Activated T-cell treated with anti-CD3 and anti-CD28 coated beads for 1 hour (primary cell): ENCODE results near the gene PEX26.
"Not testable (repeated sequence)": the region's sequence is repeated elsewhere in the genome, so short reads cannot be mapped to it uniquely, and the experiment has no call there.

Source experiments
- DNase-seq: peaks from one replicate; pipeline ENCODE4 v3.0.0-alpha.2; 2020; ENCODE audit warnings: low read depth

PEX26 gene

DNA sequence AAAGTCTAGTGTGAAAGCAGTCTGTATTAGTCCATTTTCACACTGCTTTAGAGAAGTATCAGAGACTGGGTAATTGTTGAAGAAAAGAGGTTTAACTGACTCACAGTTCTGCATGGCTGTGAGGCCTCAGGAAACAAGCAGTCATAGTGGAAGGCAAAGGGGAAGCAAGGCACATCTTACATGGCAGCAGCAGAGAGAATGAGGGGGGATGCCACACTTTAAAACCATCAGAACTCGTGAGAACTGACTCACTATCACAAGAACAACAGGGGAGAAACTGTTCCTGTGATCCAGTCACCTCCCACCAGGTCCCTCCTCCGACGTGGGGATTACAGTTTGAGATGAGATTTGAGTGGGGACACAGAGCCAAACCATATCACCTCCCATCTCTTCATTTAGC is 19.0 kb downstream of the PEX26 start:
- no peak for DNase-seq

DNA sequence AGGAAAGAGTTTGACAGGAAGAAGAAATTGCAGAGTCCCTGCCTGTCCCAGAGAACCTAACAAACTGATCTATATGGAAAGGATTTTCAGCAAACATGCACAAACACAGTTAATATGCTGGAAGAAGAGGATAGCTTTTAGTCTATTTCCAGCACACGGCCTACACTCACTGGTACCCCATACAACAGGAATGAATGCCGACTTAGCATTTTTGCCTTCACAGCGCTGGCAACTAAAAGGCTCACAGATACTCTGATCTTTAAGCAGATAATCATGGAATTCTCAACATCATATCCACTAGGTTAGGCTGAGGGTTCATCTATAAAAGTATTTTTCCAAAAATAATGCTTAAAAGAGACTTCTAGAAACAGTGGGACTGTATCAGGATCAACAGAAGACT is 23.0 kb downstream of the PEX26 start:
- DNase-seq, result no peak

- DNase-seq, result no peak
These were observed 23.7 kb downstream of the PEX26 start for GRCh38 chr22:18101536-18101935.

DNA sequence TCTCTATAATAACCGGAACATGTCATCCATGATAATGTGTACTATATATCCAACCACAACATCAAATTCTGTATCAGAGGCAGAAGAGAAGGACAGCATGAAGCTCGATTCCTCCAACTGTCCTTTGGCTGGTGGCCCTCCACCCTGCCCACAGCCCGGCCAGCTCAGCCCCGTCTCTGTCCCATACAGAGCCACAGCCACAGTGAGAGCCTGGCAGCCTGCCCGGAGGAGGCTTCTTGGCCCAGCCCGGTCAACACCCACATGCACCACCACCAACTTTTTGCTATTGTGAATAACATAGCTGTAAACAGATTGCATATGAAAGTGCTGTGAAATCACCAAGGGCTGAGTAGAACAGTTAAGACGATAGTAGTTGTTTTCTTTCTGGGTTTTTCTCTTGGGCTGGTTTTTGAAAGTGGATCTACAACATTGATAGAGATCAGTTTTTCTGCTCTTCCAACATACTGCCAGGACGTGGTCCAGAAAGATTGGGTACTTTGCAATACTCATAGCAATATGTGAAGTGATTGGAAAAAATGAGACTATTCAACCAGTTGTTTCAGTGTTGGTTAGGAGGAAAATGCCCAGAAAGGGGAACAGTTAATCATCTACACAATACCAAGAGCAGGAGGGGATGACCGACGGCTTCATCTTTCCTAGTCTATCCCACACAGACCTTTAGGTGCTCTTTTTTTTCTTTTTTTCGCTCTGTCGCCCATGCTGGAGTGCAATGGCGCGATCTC is 25.9 kb downstream of the PEX26 start:
- no peak for DNase-seq

DNA sequence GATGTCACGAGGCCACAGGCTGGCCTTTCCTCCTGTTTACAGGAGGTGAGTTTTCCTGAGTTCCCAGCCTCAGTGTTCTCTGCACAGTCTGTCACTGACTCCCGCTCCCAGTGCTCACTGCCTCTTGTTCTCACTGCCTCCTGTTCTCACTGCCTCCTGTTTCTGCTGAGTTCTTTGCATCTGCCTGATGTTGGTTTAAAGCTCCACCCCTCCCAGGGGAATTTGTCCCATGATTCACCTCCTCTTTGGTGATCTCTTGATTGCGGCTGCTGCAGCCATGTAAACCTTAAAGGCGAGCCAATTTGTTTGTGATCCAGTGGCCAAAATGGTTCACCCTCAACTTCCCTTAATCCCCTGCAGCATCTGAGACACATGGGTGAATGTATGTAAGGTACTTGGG is 26.8 kb downstream of the PEX26 start:
- no peak for DNase-seq

GRCh38 chr22:18105981-18106380 is 28.2 kb downstream of the PEX26 start:
- not testable (repeated sequence) for DNase-seq

- DNase-seq, result not testable (repeated sequence)
These were observed 29.0 kb downstream of the PEX26 start for GRCh38 chr22:18106550-18107341.

- no peak for DNase-seq
These were observed 30.4 kb downstream of the PEX26 start for GRCh38 chr22:18108187-18108586.

- no peak for DNase-seq
These were observed 31.8 kb downstream of the PEX26 start for GRCh38 chr22:18109410-18110193.

DNA sequence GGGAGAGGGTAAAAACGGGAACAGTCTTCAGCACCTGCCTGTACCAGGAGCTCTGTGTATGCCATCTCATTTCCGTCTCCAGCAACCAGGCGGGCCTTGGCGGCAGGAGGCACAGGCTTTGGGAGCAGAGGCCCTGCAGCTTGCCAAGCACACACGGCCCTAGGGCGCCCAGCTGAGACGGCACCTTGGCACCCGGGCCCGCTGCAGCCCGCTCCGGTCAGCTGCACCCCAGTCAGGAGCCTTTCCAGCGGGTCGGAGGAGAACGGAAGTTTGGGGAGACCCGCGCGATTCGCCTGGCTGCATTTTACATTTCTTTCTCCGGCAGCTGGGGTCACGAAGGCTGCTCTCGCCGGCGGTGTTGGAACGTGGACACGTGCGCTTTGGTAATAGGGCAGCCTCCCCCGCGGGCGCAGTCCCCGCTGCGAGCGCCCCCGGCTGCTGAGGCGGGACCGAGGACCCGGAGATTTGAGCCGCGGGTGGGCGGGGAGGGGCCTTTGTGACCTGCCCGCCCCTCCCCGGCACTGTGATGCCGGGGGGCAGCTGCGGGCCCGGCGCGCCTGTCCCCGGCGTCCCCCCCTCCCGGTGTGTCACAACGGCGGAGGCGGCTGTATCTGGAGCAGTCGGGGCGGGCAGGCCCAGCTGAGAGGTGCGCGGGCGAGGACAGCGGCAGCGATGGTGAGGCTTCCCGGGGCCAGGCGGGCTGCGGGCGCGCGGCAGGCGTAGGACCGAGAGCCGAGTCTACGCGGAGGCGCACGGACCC is 32.6 kb downstream of the PEX26 start, which contains the start of gene TUBA8:
TSS of gene TUBA8 (plus strand) at position 616 of the 760 bp plus-strand sequence. CDS start at position 673, 57 bp downstream.
- no peak for DNase-seq

DNA sequence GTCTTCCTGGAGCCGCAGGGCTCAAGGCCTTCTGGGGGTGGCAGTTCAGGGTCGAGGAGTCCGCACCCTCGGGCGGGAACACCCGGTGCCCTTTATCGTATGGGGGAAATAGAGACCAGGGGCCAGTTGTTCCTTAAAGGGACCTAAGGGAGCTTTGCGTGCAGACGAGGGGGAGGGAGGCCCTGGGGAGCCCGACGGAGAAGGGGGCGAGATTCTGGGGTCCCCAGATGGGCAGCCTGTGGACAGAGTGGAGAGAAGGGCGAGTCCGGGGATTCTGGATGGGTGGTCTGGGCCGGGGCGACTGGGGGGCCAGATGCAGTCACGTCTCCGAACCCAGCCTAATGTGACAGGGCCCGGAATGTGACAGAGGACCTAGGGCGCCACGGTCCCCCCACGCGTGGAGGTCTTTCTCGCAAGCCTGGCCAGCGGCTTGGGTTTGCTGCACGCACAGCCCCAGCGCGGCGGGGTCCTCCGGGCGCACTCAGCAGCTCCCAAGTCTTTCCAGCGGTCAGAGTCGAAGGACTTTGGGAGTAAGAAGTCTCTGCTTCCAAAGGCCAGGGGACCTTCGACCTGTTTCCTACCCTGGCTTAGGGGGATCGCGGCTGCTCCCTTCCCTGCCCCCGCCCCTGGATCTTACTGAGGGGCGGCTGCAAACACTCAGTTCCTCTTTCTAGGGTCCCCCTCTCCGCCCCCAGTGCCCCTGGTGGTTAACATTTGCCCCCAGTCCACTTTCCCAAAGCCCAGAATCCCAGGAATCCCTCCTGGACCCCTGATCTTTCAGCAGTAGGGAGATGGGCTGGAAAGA is 33.4 kb downstream of the PEX26 start:
- DNase-seq, result no peak

DNA sequence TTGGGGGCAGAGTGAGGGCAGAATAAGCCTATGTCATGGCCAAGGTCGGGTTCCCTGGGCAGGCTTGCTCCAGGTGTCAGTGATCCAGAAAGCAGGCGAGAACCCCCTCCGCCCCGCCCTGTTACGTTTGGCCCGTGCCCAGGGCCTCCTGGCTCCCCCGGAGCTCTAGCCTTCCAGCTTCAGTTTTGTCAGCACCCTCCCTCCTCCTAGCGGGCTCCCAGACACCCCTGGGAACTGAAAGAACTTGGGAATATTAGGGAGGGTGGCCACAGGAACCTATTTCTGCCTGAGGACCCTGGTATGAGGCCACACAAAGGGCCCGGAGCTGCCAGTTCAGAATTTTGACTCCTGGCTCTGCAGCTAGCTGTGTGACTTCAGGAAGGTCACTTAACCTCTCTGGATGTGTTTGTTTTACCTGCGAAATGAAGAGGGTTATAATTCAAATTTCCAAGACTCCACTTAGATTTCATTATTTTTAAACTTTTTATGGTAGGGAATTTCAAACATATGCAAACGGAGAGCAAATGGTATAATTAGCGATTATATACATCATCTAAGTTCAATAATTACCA is 34.1 kb downstream of the PEX26 start:
- no peak for DNase-seq

DNA sequence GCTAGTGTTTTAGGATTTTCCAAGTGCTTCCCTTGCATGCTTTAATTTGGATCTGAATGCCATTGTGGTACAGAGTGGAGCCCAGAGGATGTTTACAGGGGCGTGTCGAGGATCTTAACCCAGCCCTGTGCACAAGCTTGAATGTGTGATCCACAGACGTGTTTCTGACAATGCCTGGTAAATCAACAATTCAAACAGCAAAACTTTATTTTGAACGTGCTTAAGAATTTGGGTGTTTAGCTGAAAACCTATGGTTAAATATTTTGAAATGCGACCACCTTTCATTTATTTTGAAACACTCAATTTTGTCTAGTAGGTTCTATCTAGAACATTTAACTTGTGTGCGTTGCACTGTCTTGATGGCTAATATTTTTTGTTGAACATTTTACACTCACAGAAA is 34.6 kb downstream of the PEX26 start:
- no peak for DNase-seq

DNA sequence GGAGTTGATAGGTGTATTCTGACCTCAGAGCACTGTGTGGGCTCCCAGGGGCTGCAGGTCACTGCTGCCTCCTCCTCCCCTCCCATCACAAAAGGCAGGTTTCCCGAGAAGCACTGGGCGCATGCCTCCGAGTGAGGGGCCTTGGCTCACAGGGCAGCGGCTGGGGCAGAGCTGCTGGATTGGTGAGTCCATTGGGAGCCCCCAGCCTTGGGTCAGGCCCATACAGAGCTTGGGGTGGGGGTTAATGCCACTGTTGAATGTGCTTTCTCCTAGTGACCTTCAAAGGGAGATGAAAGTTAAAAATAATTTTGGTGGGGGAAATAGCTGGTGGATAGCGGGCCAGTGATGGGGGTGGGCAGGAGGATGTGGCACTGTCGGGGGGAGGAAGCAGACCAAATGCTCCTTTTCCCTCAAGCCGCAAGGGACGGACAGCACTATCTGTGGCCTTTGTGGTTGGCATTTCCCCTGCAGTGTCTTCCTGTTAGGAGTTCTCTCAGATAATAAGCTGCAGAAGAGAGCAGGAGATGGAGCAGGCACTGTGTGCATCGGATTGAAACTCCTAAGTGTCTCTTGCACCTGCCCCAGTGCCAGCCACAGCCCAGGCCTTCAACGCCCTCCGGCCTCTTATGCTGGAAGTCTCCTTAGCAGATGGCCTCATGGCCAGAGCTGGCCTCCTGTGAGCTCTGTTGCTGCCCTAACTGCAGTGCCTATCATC is 36.0 kb downstream of the PEX26 start:
- no peak for DNase-seq

GRCh38 chr22:18114495-18114894 is 36.7 kb downstream of the PEX26 start:
- DNase-seq, result no peak

DNA sequence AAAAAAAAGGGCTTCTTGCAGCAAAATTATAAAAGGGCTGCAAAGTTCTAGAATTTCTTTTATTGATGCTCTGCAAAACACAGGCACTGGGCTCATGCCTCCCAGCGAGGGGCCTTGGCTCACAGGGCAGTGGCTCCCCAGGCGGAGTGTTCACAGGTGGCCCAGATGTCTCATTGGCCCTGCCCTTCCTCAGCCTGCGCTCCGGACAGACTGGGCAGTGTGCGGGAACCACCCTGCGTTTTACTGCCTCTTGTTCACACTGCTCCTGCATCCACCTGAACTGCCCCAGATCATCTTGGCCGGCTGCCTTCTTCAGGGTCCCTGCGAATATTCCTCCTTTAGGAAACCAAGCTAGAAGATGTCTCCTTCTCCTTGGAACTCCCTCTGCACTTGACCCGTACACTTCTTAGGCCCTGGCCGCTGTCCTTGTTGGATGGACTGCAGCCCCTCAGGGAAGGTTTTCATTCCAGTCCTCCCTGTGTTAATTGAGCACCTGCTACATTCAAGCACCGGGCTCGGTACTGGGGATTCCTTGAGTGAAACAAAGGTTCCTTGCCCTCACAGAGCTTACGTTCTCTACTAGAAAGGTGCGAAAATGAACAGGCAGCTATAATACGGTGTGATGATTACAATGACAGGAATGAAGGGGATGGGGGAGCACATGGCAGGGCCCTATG is 37.3 kb downstream of the PEX26 start:
- no peak for DNase-seq

DNA sequence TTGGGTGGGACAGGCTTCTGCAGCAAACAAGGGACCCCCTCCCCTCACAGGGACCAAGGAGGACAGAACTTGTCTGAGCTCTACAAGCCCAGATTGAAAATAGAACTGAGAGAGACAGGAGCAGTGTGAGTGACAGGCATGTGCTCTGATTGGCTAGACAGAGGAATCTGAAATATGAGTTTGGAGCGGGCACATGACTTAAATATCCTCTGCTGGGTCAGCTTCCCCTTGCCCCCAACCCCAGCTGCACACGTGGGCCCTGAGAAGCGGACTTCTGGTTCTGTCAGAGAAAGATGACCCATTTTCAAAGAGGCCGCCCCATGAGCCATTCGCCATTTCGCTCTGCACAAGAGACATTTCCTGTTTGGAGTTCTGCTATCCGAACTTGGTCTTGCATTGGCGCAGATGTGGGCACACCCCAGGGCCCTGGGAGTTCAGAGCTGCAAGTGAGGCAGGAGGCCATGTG is 38.1 kb downstream of the PEX26 start:
- DNase-seq, result no peak

DNA sequence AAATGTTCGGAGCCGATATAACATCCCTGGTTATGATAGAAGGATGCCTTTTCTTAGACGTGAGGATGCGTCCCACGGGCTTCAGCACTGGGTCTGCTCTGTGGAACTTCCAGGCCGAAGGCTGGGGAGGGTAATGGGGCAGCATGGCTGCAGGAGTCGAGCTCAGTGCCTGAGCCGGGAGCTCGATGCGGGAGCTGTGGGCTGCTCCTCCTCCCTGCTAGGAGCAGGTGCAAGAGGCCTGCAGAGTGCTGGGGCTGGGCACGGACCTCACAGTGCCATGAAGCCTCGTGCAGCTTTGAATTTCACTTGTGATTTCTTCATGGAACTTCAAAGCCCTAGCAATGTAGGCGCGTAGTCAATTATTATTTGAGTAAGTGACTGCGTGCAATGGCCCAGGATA is 38.8 kb downstream of the PEX26 start:
- no peak for DNase-seq

GRCh38 chr22:18118345-18118915 is 40.6 kb downstream of the PEX26 start:
- DNase-seq, result no peak
